Measurements from ENCODE around the gene CRIP2.
A peak's percentile ranks its signal among the peaks of the same experiment; 100 is the strongest.

The CRIP2 gene

GRCh38 chr14:105471297-105471821 lies 3.3 kb upstream of the CRIP2 start:
- H2AFZ ChIP-seq (ENCODE audit: low read depth) = no peak overlapping the region
- H3K27me3 ChIP-seq (ENCODE audit: insufficient read depth, low read depth) = peaks cover 16% of the 10 kb centered on the region

GRCh38 chr14:105471823-105472485 lies 2.7 kb upstream of the CRIP2 start:
- H3K9ac ChIP-seq = no peak overlapping the region
- no peaks in the 10 kb centered on the region for H3K79me2 ChIP-seq (ENCODE audit: insufficient read depth, low read depth)
- H4K20me1 ChIP-seq (ENCODE audit: insufficient read depth) = no peaks in the 10 kb centered on the region
- no peak overlapping the region for H2AFZ ChIP-seq (ENCODE audit: low read depth)
- H3K4me2 ChIP-seq = no peak overlapping the region
- peaks cover 21% of the 10 kb centered on the region for H3K27me3 ChIP-seq (ENCODE audit: insufficient read depth, low read depth)
- H3K27ac ChIP-seq = no peak overlapping the region
- no peak for TF ChIP-seq CTCF (conservative IDR thresholded peaks at IDR 0.05; ENCODE audit: low read depth, low read length)
- H3K4me3 ChIP-seq (IDR thresholded peaks at IDR 0.05; ENCODE audit: insufficient read depth, low read depth, low read length) = no peak overlapping the region
- no peaks in the 10 kb centered on the region for H3K36me3 ChIP-seq (ENCODE audit: insufficient read depth)
- peaks cover 14% of the 10 kb centered on the region for H3K4me1 ChIP-seq (ENCODE audit: low read depth, poor library complexity, severe bottlenecking)

More at GRCh38 chr14:105471297-105471821, 3.3 kb upstream of the CRIP2 start:
- no peak overlapping the region for H3K4me3 ChIP-seq (IDR thresholded peaks at IDR 0.05; ENCODE audit: insufficient read depth, low read depth, low read length)
- H3K27ac ChIP-seq = no peak overlapping the region
- H3K9ac ChIP-seq = no peak overlapping the region
- no peaks in the 10 kb centered on the region for H4K20me1 ChIP-seq (ENCODE audit: insufficient read depth)
- H3K4me1 ChIP-seq (ENCODE audit: low read depth, poor library complexity, severe bottlenecking) = peaks cover 14% of the 10 kb centered on the region
- no peak overlapping the region for H3K4me2 ChIP-seq
- H3K79me2 ChIP-seq (ENCODE audit: insufficient read depth, low read depth) = no peaks in the 10 kb centered on the region
- no peaks in the 10 kb centered on the region for H3K36me3 ChIP-seq (ENCODE audit: insufficient read depth)
- no peak for TF ChIP-seq CTCF (conservative IDR thresholded peaks at IDR 0.05; ENCODE audit: low read depth, low read length)

- no peak for TF ChIP-seq CTCF (conservative IDR thresholded peaks at IDR 0.05; ENCODE audit: low read depth, low read length)
- Histone ChIP-seq H3K27me3 (ENCODE audit: insufficient read depth, low read depth) (peaks cover 27% of the 10 kb centered on the region), H3K79me2 (ENCODE audit: insufficient read depth, low read depth) (no peaks in the 10 kb centered on the region), H3K36me3 (ENCODE audit: insufficient read depth) (no peaks in the 10 kb centered on the region), H3K4me2 (no peak overlapping the region), H4K20me1 (ENCODE audit: insufficient read depth) (no peaks in the 10 kb centered on the region), H2AFZ (ENCODE audit: low read depth) (no peak overlapping the region), H3K4me3 (IDR thresholded peaks at IDR 0.05; ENCODE audit: insufficient read depth, low read depth, low read length) (no peak overlapping the region), H3K4me1 (ENCODE audit: low read depth, poor library complexity, severe bottlenecking) (peaks cover 14% of the 10 kb centered on the region), H3K27ac (no peak overlapping the region), H3K9ac (no peak overlapping the region)
Observed at GRCh38 chr14:105472486-105472991, 2.1 kb upstream of the CRIP2 start.

GRCh38 chr14:105473033-105473676 lies 1.5 kb upstream of the CRIP2 start:
- Histone ChIP-seq H3K4me1 (ENCODE audit: low read depth, poor library complexity, severe bottlenecking) (peaks cover 18% of the 10 kb centered on the region), H3K79me2 (ENCODE audit: insufficient read depth, low read depth) (no peaks in the 10 kb centered on the region), H3K9ac (no peak overlapping the region), H3K4me2 (peak overlapping the region; percentile 85), H2AFZ (ENCODE audit: low read depth) (peak overlapping the region; percentile 64; the same call in 1 of the 2 replicates), H3K4me3 (IDR thresholded peaks at IDR 0.05; ENCODE audit: insufficient read depth, low read depth, low read length) (no peak overlapping the region), H3K36me3 (ENCODE audit: insufficient read depth) (no peaks in the 10 kb centered on the region), H4K20me1 (ENCODE audit: insufficient read depth) (no peaks in the 10 kb centered on the region), H3K27ac (no peak overlapping the region), H3K27me3 (ENCODE audit: insufficient read depth, low read depth) (peaks cover 30% of the 10 kb centered on the region)
- TF ChIP-seq CTCF (conservative IDR thresholded peaks at IDR 0.05; ENCODE audit: low read depth, low read length) = no peak

Measured in KMS-11 (cell line).